ENCODE results near the gene FASTK.

GRCh38 chr7:151063212-151063561, 17.4 kb downstream of the FASTK start:
- TF ChIP-seq CTCF (conservative IDR thresholded peaks at IDR 0.05; ENCODE audit: low read depth, low read length) (no peak), BHLHE40 (IDR thresholded peaks at IDR 0.05; ENCODE audit: low read depth, low read length) (no peak), SMC3 (IDR thresholded peaks at IDR 0.05; ENCODE audit: low read depth, low read length) (no peak), RAD21 (IDR thresholded peaks at IDR 0.05; ENCODE audit: low read length) (no peak), POLR2A (IDR thresholded peaks at IDR 0.05; ENCODE audit: low read depth, low read length) (no peak; the same call in 1 of the 2 replicates), RFX5 (IDR thresholded peaks at IDR 0.05; ENCODE audit: low read depth, low read length) (no peak), CEBPB (IDR thresholded peaks at IDR 0.05; ENCODE audit: low read depth, low read length) (no peak)
